ENCODE measurements around the gene GON4L.
A peak's percentile ranks its signal among the peaks of the same experiment; 100 is the strongest.
"Not testable (repeated sequence)": the region's sequence is repeated elsewhere in the genome, so short reads cannot be mapped to it uniquely, and the experiment has no call there.

Gene GON4L

GRCh38 chr1:155748141-155748540, 108.9 kb downstream of the GON4L start:
- DNase-seq (ENCODE audit: low read depth) = not testable (repeated sequence)

GRCh38 chr1:155747586-155747985, 109.4 kb downstream of the GON4L start:
- not testable (repeated sequence) for DNase-seq (ENCODE audit: low read depth)

DNA sequence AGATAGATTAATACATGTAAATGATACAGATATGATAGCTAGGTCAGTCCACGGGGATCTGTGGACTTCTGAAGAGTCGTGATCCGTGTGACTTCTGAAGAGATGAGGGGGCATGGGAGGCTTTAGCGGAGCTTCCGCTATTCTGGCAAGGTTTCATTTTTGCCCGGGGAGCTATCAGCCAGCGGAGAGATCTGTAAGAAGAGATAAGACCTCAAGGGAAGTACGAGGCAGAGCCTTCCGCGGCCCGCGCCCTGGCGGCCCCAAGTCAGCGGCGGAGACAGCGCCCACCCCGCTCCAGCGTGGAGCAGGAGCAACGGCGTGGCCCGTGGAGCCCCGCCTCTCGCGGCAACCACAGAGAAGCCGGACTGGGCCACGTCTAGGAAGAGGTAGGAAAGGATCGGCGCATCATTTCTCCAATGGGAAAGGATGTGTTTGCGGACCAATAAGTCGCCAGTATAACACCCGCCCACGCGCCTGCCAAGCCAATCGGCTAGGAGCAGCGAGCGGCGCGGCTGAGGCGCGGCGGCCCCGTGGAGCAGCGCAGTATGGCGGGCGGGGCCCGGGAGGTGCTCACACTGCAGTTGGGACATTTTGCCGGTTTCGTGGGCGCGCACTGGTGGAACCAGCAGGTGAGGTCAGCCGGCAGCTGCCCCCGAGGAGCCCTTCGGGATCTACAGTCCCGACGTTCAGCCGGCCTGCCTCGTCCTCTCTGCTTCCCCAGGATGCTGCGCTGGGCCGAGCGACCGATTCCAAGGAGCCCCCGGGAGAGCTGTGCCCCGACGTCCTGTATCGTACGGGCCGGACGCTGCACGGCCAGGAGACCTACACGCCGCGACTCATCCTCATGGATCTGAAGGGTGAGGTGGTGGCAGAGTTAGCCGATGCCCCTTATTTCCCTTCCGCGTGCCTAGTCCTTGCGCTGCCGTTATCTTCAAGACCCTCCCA, 111.5 kb downstream of the GON4L start:
- DNase-seq (ENCODE audit: low read depth) = peak; percentile 99

- DNase-seq (ENCODE audit: low read depth) = no peak
Observed at GRCh38 chr1:155744711-155745283, 112.2 kb downstream of the GON4L start.

- no peak for DNase-seq (ENCODE audit: low read depth)
Observed at GRCh38 chr1:155741908-155742307, 115.1 kb downstream of the GON4L start.

- no peak for DNase-seq (ENCODE audit: low read depth)
Observed at GRCh38 chr1:155740995-155741394, 116.0 kb downstream of the GON4L start.

- DNase-seq (ENCODE audit: low read depth) = peak; percentile 81
Observed at GRCh38 chr1:155729031-155729898, 127.7 kb downstream of the GON4L start.

DNA sequence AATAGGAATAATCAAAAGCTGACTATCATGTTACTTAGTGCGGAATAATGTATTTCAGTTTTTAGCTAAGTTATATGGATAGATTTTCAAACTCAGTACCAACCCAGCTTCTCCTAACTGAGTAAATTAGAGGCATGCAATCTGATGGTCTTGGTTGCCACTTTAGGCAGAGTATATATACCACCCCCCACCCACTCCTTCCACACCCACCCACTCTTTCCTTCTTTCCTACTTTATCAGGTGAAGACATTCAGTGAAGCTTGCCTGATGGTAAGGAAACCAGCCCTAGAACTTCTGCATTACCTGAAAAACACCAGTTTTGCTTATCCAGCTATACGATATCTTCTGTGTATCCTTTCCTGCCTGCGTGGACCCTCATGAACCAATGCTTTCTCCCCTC, 131.9 kb downstream of the GON4L start:
- no peak for DNase-seq (ENCODE audit: low read depth)

DNA sequence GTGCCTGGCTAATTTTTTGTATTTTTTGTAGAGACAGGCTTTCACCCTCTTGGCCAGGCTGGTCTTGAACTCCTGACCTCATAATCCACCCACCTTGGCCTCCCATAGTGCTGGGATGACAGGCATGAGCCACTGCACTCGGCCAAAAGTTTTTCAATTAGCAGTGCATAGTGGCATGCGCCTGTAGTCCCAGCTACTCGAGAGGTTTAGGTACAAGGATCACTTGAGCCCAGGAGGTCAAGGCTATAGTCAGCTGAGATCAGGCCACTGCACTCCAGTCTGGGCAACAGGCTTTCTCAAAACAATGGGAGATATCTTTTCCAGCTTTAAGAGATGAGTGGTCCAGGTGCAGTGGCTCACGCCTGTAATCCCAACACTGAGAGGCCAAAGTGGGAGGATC, 137.3 kb downstream of the GON4L start:
- DNase-seq (ENCODE audit: low read depth) = no peak

DNA sequence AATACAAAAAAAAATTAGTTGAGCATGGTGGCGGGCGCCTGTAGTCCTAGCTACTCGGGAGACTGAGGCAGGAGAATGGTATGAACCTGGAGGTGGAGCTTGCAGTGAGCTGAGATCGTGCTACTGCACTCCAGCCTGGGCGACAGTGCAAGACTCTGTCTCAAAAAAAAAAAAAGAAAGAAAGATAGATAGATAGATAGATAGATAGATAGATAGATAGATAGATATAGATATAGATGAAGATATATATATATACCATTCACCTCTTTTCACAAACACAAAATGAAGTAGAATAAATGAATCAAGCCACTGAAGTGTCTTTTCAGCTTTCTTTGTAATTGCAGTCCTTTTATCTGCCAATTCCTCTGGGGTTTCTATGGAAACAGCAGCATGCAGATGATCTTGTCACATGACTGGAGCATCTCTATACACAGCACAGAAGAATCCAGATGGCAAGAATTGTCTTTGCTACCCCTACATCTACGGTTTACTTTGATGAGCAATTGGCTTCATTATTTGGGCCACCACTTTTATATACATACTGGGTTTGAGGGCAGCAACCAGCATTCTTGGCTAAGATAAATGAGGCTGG, 138.4 kb downstream of the GON4L start:
- not testable (repeated sequence) for DNase-seq (ENCODE audit: low read depth)

DNA sequence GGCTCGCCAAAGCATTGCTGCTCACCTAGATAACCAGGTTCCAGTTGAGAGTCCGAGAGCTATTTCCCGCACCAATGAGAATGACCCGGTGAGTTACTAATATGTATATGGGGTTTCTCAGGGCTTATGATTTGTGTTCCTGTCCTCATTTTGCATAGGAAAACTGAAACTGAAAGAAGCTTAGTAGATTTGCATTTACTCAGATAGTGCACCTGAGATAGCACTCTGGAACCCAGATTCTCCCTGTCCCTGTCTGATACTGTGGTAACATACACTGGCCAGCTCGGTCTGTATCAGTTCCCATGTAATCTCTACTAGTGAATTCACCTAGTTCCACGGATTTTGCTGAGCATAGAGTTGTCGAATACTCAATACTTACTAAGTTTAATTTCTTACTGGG, 140.0 kb downstream of the GON4L start:
- no peak for DNase-seq (ENCODE audit: low read depth)

DNA sequence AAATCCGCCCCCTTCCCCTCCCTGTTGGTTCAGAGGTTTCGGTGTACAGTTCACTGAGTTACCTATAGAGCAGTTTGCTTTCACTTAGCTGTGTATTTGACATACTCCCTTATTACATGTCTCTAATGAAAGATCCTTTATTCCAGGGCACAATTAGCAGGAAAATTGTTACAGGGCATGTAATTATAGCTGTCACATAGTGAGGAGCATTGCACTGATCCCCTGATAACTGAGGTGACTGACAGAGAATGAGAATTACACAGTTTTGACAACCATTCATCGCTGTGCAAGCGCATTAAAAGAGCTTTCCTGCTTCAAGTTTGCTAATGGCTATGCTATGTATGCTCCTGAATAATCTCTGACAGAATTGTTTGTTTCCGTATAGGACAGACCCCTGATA, 141.2 kb downstream of the GON4L start:
- DNase-seq (ENCODE audit: low read depth) = no peak

DNA sequence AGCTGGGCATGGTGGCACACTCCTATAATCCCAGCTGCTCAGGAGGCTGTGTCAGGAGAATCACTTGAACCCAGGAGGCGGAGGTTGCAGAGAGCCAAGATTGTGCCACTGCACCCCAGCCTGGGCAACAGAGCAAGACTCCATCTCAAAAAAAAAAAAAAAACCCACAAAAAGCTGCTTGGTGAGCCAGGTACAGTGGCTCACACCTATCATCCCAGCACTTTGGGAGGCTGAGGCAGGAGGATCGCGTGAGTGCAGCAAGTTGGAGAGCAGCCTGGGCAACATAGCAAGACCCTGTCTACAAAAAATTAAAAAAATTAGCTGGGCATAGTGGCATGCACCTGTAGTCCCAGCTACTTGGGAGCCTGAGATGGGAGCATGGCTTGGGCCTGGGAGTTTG, 142.0 kb downstream of the GON4L start:
- not testable (repeated sequence) for DNase-seq (ENCODE audit: low read depth)

DNA sequence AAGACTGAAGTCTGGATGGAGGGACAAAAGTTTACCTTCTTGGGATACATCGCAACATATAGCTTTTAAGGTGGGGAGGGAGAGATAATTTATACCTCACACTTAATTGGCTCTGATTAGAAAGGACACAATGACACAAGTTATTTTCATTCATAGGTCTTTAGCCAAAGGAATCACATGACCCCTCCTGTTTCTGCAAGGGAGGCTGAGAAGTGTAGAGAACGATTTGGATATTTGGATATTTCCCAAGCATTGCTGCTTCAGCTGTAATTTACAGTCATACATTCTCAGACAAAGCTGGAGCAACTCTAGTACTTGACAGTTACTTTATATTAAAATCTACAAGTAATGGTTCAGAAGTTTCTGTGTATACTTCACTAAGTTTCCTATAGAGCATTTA, 143.9 kb downstream of the GON4L start:
- DNase-seq (ENCODE audit: low read depth) = no peak

DNA sequence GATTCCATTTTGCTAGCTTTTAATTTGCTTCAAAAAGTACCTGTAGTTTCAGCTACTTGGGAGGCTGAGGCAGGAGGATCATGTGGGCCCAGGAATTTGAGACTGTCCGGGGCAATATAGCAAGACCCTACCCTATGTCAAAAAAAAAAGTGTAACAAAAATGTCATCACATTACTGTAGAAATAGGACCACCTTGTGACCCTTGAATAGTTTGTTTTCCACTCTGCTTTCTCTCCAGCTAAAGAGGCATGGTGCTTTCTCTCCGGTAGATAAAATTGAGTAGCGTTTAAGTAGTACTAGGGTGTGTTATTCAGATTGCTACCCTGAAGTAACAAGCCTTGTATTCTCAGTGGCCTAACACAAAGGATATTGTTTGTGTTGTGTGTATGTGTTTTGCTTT, 144.4 kb downstream of the GON4L start:
- DNase-seq (ENCODE audit: low read depth) = peak; percentile 10

- DNase-seq (ENCODE audit: low read depth) = not testable (repeated sequence)
Observed at GRCh38 chr1:155711457-155711856, 145.6 kb downstream of the GON4L start.

DNA sequence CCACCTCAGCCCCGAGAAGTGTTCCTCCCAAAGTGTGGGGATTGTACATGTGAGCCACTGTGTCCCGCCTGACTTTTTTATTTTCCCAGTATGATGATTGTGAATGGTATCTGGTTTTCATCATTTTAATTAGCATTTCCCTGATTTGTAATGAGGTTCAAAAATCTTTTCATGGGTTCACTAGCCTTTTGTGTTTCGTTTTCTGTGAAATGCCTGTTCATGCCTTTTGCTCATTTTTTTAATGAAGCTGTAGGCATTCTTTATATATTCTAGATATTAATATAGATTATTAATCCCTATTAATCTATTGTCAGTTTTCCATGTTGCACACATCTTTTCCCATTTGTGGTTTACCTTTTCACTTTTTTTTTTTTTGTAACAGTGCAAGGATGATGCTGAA, 147.6 kb downstream of the GON4L start:
- DNase-seq (ENCODE audit: low read depth) = no peak

- peak; percentile 78 for DNase-seq (ENCODE audit: low read depth)
Observed at GRCh38 chr1:155706139-155706538, 150.9 kb downstream of the GON4L start.

DNA sequence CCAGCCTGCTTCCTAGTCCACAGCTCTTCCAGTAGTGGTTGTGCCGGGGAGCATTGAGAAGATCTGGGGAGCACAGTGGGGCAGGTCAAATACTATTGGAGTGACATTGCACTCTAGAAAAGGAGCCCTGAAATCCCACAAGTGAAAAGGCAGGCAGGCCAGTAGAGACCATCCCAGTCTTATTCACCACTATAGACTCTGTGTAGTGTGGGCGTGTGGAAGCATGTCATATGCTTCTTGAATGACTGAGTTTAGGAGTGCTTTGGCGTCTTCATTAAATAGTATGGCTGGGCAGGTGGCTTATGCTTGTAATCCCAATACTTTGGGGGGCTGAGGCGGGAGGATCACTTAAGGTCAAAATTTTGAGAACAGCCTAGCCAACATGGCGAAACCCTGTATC, 152.6 kb downstream of the GON4L start:
- DNase-seq (ENCODE audit: low read depth) = not testable (repeated sequence)

GRCh38 chr1:155703216-155703615, 153.8 kb downstream of the GON4L start:
- DNase-seq (ENCODE audit: low read depth) = no peak

DNA sequence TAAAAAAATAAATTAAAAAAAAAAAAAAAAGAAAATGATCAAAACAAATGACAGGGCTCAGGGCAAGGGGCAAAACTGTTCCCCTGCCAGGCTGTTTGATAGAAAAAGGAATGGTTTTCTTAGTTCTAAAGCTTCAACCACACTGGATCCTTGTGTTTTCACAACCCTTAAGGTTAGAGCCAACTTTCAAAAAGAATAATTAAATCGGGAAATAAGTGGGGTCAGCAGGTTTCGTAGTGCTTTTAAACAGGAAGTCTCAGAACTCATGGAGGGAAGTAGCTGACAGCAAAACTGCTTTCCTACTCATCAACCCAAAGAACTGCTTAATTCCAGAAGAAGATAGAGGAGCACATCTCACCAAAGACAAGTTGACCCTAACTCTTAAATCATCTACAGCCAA, 155.3 kb downstream of the GON4L start:
- not testable (repeated sequence) for DNase-seq (ENCODE audit: low read depth)

Data from ELR (cell line).